Hematopoietic multipotent progenitor cell treated with erythropoietin and hydrocortisone succinate and interleukin-3 and kit ligand, for 4 days (in vitro differentiated cells): Measurements from ENCODE around the gene KCNK13.
A peak's percentile ranks its signal among the peaks of the same experiment; 100 is the strongest.
"Not testable (repeated sequence)": the region's sequence is repeated elsewhere in the genome, so short reads cannot be mapped to it uniquely, and the experiment has no call there.

ENCODE experiments used
- DNase-seq: peaks from one replicate; pipeline ENCODE4 v3.0.0-alpha.2; 2015

Gene KCNK13

GRCh38 chr14:90062127-90062794 lies 467 bp downstream of the KCNK13 start:
- peak; percentile 10 for DNase-seq

GRCh38 chr14:90062822-90063539 lies 1.2 kb downstream of the KCNK13 start:
- DNase-seq = peak; percentile 11

- DNase-seq = no peak
Measured at GRCh38 chr14:90072350-90072749, 10.6 kb downstream of the KCNK13 start.

- DNase-seq = no peak
Measured at GRCh38 chr14:90079576-90079975, 17.8 kb downstream of the KCNK13 start.

- peak; percentile 66 for DNase-seq
Measured at GRCh38 chr14:90087433-90087832, 25.6 kb downstream of the KCNK13 start.

- no peak for DNase-seq
Measured at GRCh38 chr14:90088176-90088575, 26.4 kb downstream of the KCNK13 start.

- not testable (repeated sequence) for DNase-seq
Measured at GRCh38 chr14:90089486-90089885, 27.7 kb downstream of the KCNK13 start.

GRCh38 chr14:90091393-90091792 lies 29.6 kb downstream of the KCNK13 start:
- DNase-seq = no peak

GRCh38 chr14:90093942-90094595 lies 32.3 kb downstream of the KCNK13 start:
- no peak for DNase-seq

GRCh38 chr14:90095096-90095495 lies 33.3 kb downstream of the KCNK13 start:
- no peak for DNase-seq

- DNase-seq = no peak
Measured at GRCh38 chr14:90096566-90096965, 34.8 kb downstream of the KCNK13 start.

- no peak for DNase-seq
Measured at GRCh38 chr14:90103808-90104207, 42.0 kb downstream of the KCNK13 start.

- DNase-seq = no peak
Measured at GRCh38 chr14:90105756-90106155, 44.0 kb downstream of the KCNK13 start.

GRCh38 chr14:90107789-90108188 lies 46.0 kb downstream of the KCNK13 start:
- DNase-seq = peak; percentile 16

GRCh38 chr14:90109858-90110257 lies 48.1 kb downstream of the KCNK13 start:
- DNase-seq = peak; percentile 35

GRCh38 chr14:90111895-90112534 lies 50.2 kb downstream of the KCNK13 start:
- DNase-seq = no peak

GRCh38 chr14:90114554-90114953 lies 52.8 kb downstream of the KCNK13 start:
- no peak for DNase-seq

GRCh38 chr14:90115780-90116179 lies 54.0 kb downstream of the KCNK13 start:
- no peak for DNase-seq

- no peak for DNase-seq
Measured at GRCh38 chr14:90116444-90116843, 54.6 kb downstream of the KCNK13 start.

GRCh38 chr14:90118027-90118426 lies 56.2 kb downstream of the KCNK13 start:
- DNase-seq = no peak

- no peak for DNase-seq
Measured at GRCh38 chr14:90126260-90126659, 64.5 kb downstream of the KCNK13 start.

GRCh38 chr14:90132821-90133570 lies 71.2 kb downstream of the KCNK13 start:
- DNase-seq = no peak

GRCh38 chr14:90136904-90137303 lies 75.1 kb downstream of the KCNK13 start:
- DNase-seq = no peak
